Measurements from ENCODE around the gene NR6A1.

NR6A1 gene

GRCh38 chr9:124541824-124542223 is 229.3 kb downstream of the NR6A1 start:
- in situ Hi-C loops (cut with MboI; ENCODE audit: low sequenced_read_pairs): no loop called here

- in situ Hi-C loops (cut with MboI; ENCODE audit: low sequenced_read_pairs): no loop called here
Observed at GRCh38 chr9:124537926-124538325, 233.2 kb downstream of the NR6A1 start.

GRCh38 chr9:124535846-124536245 is 235.3 kb downstream of the NR6A1 start:
- in situ Hi-C loops (cut with MboI; ENCODE audit: low sequenced_read_pairs): no loop called here

- in situ Hi-C loops (cut with MboI; ENCODE audit: low sequenced_read_pairs): no loop called here
Observed at GRCh38 chr9:124532897-124533296, 238.2 kb downstream of the NR6A1 start.

- in situ Hi-C loops (cut with MboI; ENCODE audit: low sequenced_read_pairs): no loop called here
Observed at GRCh38 chr9:124531115-124531514, 240.0 kb downstream of the NR6A1 start.

DNA sequence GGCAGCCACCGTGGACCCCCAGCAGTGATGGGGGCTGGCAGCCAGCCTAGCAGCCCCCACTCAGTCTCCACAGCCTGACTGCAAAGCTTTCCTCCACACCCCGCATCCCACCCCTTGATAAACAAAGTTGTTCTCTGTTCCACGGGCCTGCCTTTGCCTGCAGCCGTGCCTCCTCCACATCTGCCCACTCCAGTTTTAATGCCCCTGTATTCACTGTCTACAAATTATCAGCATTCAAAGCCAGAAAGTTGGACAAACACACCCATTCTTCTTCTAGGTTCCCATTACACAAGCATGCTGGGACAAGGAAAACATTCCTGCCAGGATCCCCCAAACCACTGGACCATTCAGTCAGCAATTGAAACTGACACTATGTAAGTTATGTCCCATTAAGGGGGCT is 240.9 kb downstream of the NR6A1 start:
- in situ Hi-C loops (cut with MboI; ENCODE audit: low sequenced_read_pairs): no loop called here

DNA sequence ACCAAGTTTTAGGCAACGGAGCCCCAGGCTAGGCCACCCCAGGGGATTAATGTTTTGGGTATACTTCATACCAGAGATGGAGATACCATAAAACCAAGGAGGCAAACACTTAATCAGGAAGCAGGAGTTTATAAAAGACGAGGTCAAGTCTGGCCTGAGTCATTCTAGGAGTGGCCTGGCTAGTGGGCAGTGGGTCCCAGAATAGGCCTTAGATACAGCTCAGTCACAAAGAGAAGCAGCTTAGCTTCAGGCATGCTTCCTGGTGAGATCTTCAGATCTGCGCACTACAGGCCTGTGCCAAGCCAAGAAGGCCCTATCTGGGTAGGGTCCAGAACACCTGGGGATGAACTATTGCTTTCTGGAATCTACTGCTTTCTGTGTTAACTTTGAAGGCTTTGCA is 243.3 kb downstream of the NR6A1 start:
- in situ Hi-C loops (cut with MboI; ENCODE audit: low sequenced_read_pairs): no loop called here

GRCh38 chr9:124526174-124526573 is 244.9 kb downstream of the NR6A1 start:
- in situ Hi-C loops (cut with MboI; ENCODE audit: low sequenced_read_pairs): no loop called here

- in situ Hi-C loops (cut with MboI; ENCODE audit: low sequenced_read_pairs): no loop called here
Observed at GRCh38 chr9:124522121-124523098, 248.7 kb downstream of the NR6A1 start.

DNA sequence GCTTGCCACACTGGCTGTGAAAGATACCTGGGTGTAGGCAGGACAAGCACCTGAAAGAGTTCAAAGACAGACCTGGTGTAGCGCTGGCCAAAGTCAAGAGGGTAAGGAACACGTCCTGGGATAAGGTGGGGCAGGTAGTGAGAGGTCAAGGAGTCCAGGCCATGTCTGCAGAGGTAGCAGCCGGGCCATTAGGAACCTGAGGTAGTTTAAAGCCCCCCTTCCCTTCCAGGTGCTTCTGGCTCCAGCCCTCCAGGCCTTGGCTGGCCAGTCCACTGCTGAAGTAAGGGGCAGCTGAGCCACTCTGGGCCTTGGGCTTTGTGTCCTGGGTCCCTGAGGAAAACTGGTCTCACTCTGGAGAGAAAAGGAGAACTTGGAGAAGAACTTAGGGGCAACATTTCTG is 250.0 kb downstream of the NR6A1 start:
- in situ Hi-C loops (cut with MboI; ENCODE audit: low sequenced_read_pairs): no loop called here

GRCh38 chr9:124520206-124520596 is 250.9 kb downstream of the NR6A1 start:
- in situ Hi-C loops (cut with MboI; ENCODE audit: low sequenced_read_pairs): no loop called here

DNA sequence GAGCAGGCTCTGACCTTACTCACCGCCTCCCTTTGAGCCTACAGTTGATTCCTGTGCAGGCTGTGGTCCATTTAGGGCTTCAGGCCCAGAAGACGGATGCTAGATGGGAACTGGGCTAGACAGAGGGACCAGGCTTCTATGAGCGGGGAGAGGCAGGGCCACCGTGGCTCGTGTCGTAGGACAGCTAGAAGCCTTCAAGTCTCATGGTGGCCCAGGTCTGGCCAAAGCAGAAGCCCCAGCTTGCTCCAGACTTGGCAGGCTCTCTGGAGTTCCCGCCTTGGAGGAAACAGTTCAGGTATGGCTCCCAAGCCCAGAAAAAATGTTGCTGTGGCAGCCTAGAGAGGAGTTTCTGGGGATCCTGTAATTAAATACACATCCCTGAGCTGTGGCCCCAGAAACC is 253.0 kb downstream of the NR6A1 start:
- in situ Hi-C loops (cut with MboI; ENCODE audit: low sequenced_read_pairs): no loop called here

DNA sequence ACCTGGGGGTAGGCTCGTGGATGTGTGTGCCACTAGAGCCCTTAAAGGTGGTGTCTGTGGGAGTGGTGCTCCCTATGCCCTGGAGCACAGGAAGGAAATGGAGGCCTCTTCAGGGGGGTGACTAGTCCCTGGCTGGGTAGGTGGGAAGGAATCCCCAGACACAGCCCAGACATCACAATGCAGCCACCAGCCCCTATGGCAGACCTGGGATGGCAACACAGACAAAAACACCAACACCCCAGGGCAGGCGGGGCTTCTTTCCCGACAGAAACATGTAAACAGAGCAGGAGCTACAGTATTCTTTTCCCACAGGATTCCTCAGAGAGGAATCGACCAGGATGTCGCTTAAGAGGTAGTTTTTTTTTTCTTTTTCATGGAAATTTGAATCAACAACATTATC is 253.5 kb downstream of the NR6A1 start:
- in situ Hi-C loops (cut with MboI; ENCODE audit: low sequenced_read_pairs): no loop called here

GRCh38 chr9:124514874-124515273 is 256.2 kb downstream of the NR6A1 start:
- in situ Hi-C loops (cut with MboI; ENCODE audit: low sequenced_read_pairs): no loop called here

DNA sequence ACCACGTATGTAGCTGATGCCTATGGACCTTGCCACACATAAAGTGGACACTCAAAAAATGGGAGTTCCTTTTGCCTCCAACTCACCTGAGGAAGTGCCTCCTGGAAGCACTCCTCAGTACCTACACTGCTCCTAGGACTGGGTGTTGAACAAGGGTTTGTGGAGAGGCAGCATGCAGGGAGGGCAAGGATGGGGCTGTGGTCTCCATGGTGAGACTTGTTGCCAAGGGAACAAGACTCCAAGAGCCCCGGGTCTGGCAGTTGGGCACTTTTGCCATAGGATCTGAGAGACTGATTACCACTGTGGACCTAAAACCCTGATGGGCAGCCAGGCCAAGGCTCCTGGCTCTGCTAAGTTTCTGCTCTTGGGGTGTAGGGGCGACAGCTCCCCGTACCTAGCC is 257.0 kb downstream of the NR6A1 start:
- in situ Hi-C loops (cut with MboI; ENCODE audit: low sequenced_read_pairs): no loop called here

DNA sequence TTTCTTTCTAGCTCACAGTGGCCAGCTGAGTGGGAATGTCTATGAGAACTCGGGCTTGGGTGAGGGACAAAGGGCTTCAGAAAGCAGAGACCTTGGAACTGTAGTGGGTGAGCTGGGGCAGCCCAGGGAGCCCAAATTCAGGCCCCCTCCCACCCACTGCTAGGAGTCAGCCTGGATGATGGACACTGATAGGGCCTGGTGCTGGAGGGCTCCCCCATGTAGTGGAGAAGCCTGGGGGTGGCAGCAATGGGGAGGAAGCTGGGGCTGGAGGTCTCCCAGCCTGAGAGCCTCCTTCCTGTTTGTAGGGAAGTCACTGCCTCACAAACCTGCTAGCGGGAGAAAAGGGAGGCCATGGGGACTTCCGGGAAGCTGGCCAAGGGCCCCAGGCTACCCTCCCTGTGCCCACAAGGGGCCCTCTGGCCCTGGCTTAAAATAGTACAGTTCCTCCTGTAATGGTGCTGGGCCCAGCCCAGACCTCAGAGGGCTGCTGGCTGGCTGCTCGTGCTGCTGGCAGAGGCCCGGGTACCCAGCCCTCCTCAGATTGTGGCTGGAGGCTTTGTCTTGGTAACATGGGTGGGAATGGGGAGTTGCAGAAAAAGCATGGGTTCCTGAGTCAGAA is 257.6 kb downstream of the NR6A1 start:
- in situ Hi-C loops (cut with MboI; ENCODE audit: low sequenced_read_pairs): no loop called here

GRCh38 chr9:124512806-124513204 is 258.3 kb downstream of the NR6A1 start:
- in situ Hi-C loops (cut with MboI; ENCODE audit: low sequenced_read_pairs): no loop called here

DNA sequence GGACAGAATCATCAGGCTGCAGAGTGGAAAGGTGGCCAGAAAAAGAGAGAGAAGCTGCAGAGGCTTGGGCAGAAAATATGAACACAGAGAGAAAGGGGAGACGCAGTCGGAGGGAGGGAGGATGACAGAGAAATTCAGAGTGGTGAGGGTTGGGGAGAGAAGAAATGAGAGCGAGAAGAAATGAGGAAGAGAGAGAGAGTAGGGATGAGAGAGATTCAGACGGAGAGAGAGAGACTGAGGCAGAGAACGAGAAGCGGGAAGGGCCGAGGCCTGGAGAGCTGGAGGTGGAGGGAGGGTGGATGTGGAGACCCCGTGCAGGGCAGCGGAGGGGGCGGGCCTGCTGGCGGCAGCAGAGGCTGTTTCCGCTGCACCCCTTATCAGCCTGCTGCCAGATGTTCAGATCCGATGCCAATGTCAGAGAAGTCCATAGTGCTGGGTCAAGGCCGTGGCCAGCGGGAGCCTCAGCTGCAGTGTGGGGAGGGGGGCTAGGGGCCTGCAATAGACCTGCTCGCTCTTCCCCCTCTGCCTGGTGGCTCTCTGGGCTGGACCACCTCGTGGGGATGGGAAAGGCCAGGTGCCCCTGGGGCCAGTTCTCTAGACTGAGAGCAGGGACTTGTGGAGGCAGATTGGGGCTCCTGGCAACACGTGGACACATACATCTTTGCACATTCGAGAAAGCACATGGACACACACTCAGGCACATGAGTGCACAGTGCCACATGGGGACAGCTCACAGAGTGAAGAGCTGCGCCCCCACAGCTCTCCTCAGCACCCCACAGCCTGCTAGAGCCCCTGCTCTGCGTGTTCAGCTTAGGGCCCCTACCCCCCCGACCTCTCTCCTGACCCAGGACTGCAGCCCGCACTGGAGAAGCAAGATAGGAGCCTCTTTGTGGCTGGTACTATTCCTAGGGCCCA is 259.0 kb downstream of the NR6A1 start:
- in situ Hi-C loops (cut with MboI; ENCODE audit: low sequenced_read_pairs): no loop called here

DNA sequence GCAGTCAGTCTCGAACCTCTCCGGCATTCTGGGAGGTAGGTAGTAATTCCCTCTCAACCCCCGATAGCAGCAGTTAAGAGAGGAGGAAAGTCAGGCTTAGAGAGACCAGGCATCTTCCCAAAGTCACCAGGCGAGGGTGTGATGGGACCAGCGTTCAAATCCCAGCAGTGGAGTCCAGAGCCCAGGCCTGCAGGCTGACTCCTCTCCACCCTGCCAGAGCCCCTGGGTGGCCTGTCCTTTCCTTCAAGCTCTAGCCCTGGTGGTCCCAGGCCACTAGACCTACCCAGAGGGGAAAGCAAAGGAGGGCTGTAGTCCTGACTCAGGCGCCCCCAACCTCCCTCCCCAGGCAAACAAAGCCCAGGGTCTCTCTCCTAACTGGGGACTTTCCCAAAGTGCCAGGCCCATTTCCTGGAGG is 259.7 kb downstream of the NR6A1 start:
- in situ Hi-C loops (cut with MboI; ENCODE audit: low sequenced_read_pairs): no loop called here

GRCh38 chr9:124510650-124511425 is 260.3 kb downstream of the NR6A1 start:
- in situ Hi-C loops (cut with MboI; ENCODE audit: low sequenced_read_pairs): no loop called here

All from hTERT RPE-1 (cell line).